ENCODE measurements around the gene HNRNPH1. TPM values are rescaled to one million over a fixed set of nuclear protein-coding genes. Genes with fewer than 3 reads are reported as not detected.

The HNRNPH1 gene
- total and polyA plus RNA-seq, 2 of the 13 experiments (the other 11 are each of a cell fraction or from before 2014, with no cell fraction given) = 382 to 1,064 TPM

- TF ChIP-seq REPIN1 (CRISPR knock-in tag; IDR thresholded peaks at IDR 0.05; ENCODE audit: borderline replicate concordance, low read depth) (0 out of 2 replicates have a peak, but pooled peaks have one; percentile 19), ELK4 (CRISPR knock-in tag; IDR thresholded peaks at IDR 0.05; ENCODE audit: borderline replicate concordance) (no peak), BCL6 (CRISPR knock-in tag; IDR thresholded peaks at IDR 0.05) (no peak), IKZF4 (CRISPR knock-in tag; IDR thresholded peaks at IDR 0.05; ENCODE audit: borderline replicate concordance, low read depth, not compliant biosample characterization) (no peak), ZNF335 (CRISPR knock-in tag; IDR thresholded peaks at IDR 0.05) (no peak), ZNF720 (CRISPR knock-in tag; IDR thresholded peaks at IDR 0.05) (no peak)
Observed at GRCh38 chr5:179607160-179607931, 16.1 kb downstream of the HNRNPH1 start (continued).

DNA sequence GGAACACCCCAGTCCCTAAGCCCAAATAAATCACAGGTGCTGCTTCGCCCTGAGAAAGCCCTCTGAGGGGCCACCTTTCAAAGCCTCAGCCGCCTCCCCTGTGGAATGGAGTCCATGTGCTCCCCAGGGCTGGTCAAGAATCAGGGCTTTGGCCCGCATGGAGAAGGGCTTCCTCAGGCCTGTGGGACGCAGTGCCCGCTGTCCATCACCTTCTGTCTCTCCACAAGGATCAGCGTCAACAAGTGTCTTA is 16.6 kb downstream of the HNRNPH1 start:
- Histone ChIP-seq H2AFZ (ENCODE audit: low read length) (no peak overlapping the region), H3K4me2 (ENCODE audit: low read depth, low read length) (no peak overlapping the region), H3K9ac (ENCODE audit: insufficient read depth, low read depth, low read length) (no peak overlapping the region), H3K36me3 (replicated peaks in 1 of 2; ENCODE audit: control insufficient read depth in 1 of 2, insufficient read depth in 2 of 2, low read length in 2 of 2) (peaks cover 11 to 72% of the 10 kb centered on the region in 2 experiments), H3K27ac (ENCODE audit: extremely low read length, insufficient read depth, low read length) (no peak overlapping the region), H3K27me3 (ENCODE audit: control insufficient read depth in 1 of 2, insufficient read depth in 2 of 2, low read length in 2 of 2) (no peaks in the 10 kb centered on the region), H4K20me1 (ENCODE audit: insufficient read depth, low read length) (peaks cover 13% of the 10 kb centered on the region), H3K79me2 (ENCODE audit: insufficient read depth, low read length) (no peaks in the 10 kb centered on the region), H3K9me3 (ENCODE audit: low read length) (no peaks in the 10 kb centered on the region), H3K4me1 (ENCODE audit: insufficient read depth, low read length) (peaks cover 7% of the 10 kb centered on the region), H3K4me3 (replicated peaks in 1 of 3; ENCODE audit: insufficient read depth in 1 of 3, low read depth in 2 of 3, low read length in 3 of 3) (no peak overlapping the region)
- BruUV-seq (replicated peaks) = no TSS peak
- no peak for TF ChIP-seq ZNF589 (CRISPR knock-in tag; conservative IDR thresholded peaks at IDR 0.05)
- TF ChIP-seq POLR2A (IDR thresholded peaks at IDR 0.05; ENCODE audit: insufficient read depth in 1 of 2, low read depth in 2 of 2, low read length in 2 of 2) = peak in 1 of 2 experiments; percentile 12; a peak in 1 of 4 replicates
- intact Hi-C loops (cut with micrococcal nuclease; ENCODE audit: unreplicated experiment) = no loop called here
- POLR2A ChIA-PET = interaction anchor here (0.8 to 4.6 kb wide), 4 partner anchors 8 to 56 kb away, joined by 3 to 29 read pairs (median 11); partner anchors contain the start of genes HNRNPH1 and RUFY1
- no peak for FAIRE-seq
- in situ Hi-C loops (cut with HindIII; ENCODE audit: extremely low pct_ligation_motif_present, low pct_unique_long_range_greater_than_20kb) = no loop called here
- DNase-seq (ENCODE audit: low spot score) = no peak
- WGBS (ENCODE audit: low lambda C conversion rate) = 100% methylated on average over 6 of the region's 6 CpGs
- ATAC-seq = peak; percentile 6
- CTCF ChIA-PET (ENCODE audit: low intra/inter-chr PET ratio, low total read pairs) = no interaction called here

Data from HepG2 (cell line).